ENCODE data around the gene HTD2.

DNA sequence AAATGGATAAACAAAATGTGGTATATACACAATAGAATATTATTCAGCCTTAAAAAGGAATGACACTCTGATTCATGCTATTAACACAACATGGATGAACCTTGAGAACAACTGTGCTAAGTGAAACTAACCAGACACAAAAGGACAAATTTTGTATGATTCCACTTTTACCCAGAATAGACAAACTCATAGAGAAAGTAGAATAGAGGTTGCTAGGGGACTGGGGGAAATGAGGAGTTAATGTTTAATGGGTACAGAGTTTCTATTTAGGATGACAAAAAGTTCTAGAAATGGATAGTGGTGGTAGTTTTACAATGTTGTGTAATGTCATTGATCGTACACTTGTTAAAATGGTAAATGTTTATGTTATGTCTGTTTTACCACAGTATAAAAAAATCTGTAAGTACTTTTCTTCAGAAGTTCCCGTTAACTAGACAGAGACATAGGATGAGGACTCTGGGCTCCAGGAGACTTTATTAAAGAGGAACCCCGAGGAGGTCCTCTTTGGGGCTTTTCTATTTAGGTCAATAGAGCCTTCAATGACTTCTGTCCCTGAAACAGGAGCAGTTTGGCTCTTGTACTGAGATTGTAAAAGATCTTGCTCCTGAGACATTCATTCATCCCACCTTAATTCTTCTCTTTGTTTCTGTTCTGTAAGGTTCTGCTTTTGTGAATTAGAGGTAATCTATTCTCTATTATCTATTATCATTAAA is 44.2 kb upstream of the HTD2 start:
- TF ChIP-seq, protein P1, sequence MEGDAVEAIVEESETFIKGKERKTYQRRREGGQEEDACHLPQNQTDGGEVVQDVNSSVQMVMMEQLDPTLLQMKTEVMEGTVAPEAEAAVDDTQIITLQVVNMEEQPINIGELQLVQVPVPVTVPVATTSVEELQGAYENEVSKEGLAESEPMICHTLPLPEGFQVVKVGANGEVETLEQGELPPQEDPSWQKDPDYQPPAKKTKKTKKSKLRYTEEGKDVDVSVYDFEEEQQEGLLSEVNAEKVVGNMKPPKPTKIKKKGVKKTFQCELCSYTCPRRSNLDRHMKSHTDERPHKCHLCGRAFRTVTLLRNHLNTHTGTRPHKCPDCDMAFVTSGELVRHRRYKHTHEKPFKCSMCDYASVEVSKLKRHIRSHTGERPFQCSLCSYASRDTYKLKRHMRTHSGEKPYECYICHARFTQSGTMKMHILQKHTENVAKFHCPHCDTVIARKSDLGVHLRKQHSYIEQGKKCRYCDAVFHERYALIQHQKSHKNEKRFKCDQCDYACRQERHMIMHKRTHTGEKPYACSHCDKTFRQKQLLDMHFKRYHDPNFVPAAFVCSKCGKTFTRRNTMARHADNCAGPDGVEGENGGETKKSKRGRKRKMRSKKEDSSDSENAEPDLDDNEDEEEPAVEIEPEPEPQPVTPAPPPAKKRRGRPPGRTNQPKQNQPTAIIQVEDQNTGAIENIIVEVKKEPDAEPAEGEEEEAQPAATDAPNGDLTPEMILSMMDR (IDR thresholded peaks at IDR 0.05): no peak
- no peak for TF ChIP-seq POLR2A (IDR thresholded peaks at IDR 0.05)
- no peak for TF ChIP-seq EP300 (IDR thresholded peaks at IDR 0.05)
